Measurements from ENCODE around the gene SNF8.

SNF8 gene

DNA sequence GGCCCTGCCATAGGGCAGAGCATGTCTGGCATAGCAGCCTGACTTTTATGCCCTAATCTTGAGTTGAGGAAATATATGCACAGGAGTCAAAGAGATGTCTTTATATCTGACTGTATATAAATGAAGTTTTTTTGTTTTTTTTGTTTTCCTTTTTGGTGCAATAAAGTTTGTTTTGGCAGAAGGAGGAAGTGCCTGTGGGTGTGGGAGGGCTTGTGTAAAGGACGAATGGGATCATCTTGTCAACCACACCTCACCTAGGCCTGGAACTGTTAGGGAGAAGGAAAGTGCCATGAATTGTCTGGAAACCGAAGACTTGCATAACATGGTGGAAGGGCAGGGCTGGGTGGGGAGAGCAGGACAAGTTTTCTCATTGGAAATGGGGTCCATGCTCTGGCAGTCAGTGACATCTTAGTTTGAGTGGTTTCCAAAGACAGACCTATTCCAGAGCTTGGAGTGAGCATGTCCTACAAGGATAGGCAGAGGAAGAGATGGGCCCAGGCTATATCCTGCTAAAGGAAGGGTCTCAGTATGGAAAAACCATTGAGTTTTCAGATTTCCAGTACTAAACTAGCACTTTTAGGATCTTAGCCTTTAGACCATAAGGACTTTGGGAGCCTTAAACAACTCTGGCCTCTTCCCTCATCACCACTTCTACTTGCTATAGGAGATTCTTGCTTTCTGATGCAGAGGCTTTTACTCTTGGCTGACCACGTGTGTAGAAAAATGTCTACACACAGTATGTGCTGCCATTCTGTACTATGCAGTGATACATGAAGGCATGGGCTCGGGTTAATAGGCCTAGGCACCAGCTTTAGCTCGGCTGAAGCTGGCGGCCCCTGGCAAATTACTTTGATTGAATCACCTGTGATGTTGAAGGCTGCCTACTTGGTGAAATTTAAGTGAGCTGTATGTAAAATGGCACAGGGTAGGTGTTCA, 15.5 kb downstream of the SNF8 start:
- no peak for DNase-seq

DNA sequence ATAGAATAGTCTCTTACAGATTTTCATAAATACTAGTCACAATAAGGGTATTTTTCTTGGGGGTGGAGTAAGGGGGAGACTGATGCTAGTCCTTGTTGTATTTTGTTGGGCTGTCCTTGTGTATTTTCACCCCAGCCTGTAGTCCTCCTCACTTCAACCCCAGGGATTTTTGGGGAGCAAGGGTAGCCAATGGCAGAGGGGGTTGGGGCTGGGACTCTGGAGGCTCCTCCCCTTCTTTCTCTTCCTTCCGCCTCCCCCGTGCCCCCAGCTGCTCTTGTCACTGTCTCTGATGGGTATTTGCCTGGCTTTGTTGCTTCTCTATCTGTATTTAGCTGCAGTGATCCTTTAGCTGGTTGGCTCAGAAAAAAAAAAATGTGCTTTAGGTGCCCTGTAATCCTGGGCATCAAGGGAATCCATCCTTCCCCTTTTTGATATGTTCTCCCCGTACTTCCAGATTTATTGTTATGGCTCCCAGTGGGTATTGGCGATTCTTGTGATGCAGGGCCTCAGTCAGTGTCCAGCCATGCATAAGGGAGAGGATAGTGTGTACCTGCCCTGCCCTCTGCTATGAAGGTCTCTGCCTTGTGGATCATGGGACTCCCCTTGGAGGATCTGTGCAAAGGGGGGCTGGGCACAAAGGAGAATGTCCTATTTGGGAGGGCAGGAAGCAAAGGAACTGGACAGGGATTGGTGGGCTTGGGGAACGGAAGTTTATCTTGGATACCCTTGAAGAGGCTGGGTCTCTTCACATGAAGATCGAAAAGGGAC, 16.5 kb downstream of the SNF8 start:
- no peak for DNase-seq

DNA sequence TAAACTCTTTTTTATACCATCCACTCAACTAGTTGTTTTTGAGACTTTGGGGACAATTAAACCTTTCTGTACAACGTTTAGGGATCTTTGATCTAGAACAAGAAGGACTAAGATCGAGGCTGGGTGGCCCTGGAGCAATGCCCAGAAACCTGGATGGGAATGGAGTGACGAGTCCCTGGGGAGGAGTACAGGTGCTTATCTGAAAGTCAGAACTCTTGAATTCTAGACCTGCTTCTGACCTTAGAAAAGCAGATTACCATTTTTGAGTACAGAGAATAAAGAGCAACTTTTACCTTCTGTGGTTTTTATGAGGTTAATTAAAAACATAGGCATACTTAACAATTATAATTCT, 18.7 kb downstream of the SNF8 start:
- no peak for DNase-seq

DNA sequence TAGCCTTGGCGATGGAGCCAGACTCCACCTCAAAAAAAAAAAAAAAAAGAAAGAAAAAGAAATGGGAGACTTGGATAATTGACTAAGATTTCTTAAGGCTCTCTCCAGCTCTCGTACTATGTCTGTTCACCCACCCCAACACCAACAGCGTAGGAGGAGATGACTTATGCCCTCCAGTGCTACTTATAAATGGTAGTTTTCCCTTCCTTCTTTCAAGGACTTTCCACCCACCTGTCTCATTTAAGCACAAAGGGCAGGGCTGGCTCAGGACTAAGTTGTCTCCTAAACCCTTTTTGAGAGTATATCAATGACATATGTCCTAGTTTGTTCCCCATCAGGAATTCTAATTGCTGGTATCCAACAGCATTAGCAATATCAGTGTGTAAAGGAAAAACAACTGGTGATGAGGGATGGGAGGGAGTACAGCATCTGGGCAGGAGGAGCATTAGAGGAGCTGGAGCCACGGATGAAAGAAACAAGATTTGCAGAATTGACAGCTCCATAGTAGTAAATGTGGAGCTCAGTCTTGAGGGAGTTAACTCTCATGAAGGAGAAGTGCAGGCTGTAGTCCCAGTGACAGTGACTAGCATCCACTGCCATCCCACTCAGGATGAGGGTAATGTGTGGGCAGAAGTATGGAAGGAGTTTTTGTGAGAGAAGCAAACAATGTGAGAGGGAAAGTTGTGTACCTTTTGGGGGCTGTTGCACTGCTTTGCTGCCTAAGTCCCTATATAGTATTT, 19.2 kb downstream of the SNF8 start:
- no peak for DNase-seq

DNA sequence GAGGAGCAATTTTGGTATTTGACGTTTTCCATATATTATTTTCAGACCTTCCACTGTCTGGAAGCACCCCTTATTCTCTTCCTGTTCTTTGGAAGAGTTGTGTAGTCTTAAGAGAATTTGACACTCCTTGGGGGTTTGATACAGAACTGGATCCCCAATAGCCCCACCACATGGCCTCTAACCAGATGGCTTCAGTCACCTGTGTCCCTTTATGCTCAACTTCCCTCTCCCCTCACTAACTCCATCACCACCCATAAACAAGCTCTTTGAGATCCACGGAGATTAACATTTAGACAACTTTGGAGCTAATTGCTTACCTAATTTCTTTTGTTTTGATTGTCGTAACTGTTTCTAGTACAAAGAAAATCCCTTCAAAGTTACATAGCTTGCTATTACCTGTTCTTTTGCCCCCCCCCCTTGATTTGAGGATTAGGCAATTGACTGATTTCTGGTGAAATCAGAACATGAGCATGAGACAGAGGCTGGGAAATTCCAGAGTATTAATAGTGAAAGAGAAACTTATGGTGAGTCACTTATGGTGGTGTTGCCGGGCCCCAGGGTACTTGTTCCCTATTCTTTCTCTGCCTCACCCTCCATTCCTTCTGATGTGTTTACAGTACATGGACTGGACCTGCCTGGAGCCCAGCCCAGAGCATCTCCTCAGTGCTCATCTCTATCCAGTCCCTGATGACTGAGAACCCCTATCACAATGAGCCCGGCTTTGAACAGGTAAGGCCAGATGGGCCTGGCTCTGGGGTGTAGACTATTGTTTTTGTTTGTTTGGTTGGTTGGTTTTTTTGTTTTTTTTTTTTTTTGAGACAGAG, 29.0 kb downstream of the SNF8 start:
- DNase-seq, result no peak

DNA sequence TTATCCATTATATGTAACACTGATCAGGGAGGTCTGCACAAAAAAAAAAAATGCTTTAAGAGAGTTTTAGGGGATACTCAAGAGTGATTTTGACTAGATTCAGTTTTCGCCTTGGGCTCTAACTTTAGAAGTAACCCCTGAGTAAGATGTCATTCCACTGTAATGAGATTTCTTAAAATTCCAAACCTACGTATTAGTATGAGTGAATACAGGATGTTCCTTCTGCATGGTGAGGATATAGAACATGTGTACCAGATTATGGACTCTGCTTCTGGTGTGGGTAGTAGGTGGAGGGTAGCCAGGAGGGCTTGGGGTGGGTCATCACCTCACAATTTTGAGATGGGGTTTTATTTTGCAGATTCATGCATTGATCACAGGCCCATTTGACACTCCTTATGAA, 32.2 kb downstream of the SNF8 start:
- no peak for DNase-seq

DNA sequence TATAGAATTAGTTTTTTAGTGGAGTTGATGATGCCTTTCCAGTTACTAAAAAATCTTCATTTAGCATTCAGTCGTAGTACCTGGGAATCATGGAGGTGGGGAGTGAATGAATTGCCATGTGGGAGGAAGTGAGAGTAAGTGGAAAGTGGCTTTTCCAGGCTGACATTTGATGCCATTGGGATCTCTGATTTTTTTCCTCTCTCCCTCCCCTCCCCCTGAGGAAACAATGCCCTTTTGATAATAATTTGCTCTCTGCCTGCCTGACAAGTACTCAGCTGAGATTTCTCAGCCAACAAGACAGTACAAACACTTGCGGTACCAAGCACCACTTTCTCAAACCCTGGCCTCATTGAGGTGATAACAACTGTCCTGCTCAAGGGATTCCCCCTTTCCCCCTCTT, 34.3 kb downstream of the SNF8 start:
- no peak for DNase-seq

DNA sequence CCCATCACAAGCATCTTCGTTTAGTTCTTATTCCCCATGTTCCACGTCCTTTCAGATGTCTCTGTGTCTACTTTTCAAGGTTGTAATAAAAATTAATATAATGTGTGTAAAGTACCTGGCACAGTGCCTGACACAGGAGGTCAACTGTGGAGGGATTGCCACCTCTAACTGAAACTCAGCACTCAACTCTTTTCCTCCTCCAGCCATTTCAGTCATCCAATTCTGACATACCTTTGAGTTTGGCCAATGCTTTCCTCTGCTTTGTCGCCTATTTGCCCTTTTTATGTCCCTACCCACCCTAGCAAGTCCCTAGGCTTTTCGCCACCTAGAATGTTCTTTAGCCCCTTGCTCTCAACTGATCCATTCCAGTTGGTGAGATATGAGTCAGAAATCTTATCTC, 34.9 kb downstream of the SNF8 start:
- DNase-seq, result no peak

DNA sequence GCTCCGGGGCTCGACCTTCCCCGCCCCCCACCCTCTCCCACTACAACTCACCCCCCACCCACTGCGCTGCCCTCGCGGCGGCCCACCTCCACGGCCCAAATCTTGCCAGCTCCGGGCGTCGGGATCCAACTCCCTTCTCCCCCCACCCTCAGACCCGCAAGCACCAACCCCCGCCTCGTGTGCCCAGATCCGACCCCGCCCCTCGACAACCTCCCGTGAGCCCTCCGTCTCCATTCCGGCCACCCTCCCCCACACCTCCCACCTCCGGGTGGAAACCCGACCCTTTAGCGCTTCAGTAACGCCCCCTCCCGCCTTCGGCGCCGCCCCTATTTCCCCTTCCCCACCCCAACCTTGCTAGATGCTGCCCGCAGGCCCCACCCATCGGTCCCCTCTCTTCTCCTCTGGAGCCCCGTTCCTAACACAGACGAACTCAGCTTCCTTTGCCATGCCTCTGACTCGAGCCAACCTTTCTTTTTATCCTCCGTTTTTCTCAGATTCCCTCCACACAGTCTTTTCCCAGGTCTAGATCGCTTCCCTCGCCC, 35.7 kb downstream of the SNF8 start:
- peak; percentile 31 for DNase-seq

DNA sequence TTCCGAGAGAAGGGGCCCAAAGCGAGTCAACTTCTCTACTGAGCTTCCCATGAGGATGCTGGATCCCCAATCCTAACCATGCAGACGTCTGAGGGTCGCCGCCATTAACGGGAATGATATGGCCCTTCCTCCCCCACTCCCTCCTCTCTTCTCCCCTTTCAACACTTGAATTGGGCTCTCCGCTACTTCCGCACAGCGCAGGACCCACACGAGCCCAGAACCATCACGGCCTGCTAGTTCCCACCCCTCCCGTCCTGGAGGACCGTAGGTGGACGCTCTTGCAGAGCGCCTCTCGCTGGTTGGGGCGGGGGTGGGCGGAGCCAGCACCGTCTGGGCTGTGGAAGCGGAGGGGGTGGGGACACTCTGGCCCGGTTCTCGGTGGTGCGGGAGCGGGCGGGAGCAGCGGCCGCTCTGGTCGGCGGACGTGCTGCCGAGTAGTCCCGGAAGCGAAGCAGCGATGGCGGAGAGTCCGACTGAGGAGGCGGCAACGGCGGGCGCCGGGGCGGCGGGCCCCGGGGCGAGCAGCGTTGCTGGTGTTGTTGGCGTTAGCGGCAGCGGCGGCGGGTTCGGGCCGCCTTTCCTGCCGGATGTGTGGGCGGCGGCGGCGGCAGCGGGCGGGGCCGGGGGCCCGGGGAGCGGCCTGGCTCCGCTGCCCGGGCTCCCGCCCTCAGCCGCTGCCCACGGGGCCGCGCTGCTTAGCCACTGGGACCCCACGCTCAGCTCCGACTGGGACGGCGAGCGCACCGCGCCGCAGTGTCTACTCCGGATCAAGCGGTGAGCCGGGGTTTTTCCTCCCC, 36.4 kb downstream of the SNF8 start, which contains the start of gene UBE2Z:
UBE2Z (plus strand) TSS at position 361 of the 797 bp plus-strand sequence; CDS start at position 458, 97 bp downstream.
- peak; percentile 98 for DNase-seq

DNA sequence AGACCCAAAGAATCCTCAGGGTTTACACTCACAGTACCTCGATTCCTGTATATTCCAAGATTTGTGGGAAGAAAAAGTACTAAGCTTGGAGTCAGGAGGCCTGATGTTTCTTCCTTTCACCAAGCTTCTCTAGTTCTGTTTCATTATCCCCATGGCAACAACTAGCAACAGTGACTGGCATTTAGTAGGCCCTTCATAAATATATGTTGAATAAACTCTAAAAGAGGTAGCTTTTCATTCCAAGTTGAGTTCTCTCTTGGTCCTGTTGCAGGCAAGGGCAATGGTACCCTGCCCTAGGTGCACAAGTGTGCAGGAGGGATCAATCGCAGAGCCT, 37.0 kb downstream of the SNF8 start:
- no peak for DNase-seq

DNA sequence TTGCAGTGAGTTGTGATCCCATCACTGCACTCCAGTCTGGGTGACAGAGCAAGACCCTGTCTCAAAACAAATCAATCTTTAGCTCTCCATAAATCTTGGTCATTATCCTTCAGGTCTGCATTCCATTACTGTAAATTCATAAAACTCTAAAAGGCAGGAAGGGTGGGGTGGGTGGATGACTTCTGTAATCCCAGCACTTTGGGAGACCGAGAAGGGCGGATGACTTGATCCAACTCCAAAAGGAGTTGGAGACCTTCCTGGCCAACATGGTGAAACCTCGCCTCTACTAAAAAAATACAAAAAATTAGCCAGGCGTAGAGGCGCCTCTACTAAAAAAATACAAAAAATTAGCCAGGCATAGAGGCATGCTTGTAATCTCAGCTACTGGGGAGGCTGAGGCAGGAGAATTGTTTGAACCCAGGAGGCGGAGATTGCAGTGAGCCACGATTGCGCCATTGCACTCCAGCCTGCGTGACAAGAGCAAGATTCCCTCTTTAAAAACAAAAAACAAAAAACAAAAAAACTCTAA, 38.6 kb downstream of the SNF8 start:
- DNase-seq, result no peak

DNA sequence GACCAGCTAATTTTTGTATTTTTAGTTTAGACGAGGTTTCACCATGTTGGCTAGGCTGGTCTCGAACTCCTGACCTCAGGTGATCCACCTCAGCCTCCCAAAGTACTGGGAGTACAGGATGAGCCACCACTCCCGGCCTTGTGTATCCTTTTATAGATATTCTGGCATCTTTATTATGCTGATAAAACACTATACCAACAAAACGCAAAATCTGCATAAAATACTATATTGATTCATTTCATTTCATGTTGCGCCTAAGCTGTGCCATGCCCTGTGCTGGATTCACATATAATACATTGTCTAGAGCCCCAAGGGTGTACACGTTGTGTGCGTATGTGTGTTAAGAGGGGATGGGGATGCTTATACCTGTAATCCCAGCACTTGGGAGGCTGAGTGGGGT, 40.2 kb downstream of the SNF8 start:
- DNase-seq, result no peak

DNA sequence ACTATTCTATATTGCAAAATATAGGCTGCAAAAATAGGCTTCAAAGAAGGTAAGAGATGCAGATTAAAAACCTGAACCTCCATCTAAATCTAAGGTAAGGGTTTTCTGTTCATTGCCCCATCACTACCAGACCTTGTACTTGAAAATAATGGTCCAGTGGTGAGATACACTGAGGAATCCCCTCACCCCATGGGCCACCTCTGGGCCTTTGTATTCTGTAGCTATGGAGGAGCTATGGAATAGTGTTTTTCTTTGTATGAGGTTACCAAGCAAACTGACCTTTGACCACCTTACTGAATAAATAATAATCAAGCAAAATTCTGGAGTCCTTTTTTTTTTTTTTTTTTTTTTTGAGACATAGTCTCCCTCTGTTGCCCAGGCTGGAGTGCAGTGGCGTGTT, 41.2 kb downstream of the SNF8 start:
- DNase-seq, result no peak

DNA sequence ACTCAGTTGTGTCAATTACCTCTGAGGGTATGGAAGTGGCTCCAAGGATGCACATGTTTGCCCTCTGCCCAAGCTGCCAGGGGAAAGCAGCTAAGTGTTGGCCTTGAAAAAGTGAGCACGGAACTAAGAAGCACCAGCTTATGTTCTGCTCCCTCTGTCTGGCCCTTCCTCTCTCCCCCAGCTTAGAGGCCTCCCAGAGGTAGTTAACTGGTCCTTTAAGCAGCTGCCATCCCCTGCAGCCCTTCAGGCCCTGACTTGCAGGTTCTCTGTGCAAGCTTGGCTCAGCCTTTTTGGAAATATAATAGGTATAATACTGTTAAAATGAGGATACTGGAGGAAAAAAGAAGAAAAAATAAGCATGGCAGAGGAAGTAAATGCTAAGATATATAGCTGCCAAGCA, 43.4 kb downstream of the SNF8 start:
- no peak for DNase-seq

DNA sequence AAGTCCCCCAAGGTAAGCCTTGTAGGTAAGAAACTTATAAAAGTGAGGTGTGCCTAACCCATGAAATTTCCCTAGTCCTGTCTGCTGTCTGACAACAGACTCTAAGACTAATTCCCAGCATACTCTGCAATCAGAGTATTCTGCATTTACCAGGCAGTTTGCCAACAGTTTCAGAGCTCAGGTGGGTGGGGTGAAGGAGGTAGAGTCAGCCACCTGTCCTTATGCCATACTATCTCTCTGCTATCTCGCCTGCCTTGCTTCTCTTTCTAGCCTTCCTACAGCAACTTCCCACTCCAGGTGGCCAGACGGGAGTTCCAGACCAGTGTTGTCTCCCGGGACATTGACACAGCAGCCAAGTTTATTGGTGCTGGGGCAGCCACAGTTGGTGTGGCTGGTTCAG, 49.8 kb downstream of the SNF8 start:
- DNase-seq, result no peak

DNA sequence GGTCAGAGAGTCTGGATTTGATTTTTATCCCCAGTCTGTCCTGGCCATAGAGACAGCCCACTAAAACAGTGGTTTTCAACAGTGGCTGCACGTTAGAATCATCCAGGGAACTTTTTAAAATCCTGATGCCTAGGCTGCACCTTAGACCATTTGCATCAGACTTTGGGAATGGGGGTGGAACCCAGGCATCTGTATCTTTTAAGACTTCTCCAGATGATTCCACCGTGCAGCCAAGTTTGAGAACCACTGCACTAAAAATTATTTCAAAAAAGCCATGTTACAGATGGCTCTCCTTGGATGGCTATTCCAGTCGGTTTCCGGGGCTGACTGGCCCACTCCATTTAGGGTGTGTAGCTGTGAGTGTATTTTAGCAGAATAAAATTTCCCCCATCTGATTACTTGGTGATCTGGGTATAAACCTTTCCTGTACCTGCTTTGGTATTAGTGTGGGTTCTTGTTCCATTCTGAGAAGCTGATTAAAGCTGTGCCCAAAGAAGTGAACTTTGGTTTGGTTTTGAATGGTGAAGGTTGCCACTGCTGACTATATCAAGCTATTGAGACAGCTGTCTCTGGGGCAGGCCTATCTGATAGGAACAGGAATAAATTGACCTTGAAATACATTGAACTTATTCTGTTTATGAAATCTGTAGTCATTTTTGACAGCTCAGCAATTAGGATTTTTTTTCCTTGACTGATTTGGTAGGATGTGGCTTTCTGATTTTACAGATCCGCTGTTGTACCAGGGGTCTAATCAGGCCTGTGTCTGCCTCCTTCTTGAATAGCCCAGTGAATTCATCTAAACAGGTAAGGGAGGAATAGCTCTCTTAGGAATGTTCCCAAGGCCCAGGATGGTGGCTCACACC, 50.8 kb downstream of the SNF8 start:
- no peak for DNase-seq

DNA sequence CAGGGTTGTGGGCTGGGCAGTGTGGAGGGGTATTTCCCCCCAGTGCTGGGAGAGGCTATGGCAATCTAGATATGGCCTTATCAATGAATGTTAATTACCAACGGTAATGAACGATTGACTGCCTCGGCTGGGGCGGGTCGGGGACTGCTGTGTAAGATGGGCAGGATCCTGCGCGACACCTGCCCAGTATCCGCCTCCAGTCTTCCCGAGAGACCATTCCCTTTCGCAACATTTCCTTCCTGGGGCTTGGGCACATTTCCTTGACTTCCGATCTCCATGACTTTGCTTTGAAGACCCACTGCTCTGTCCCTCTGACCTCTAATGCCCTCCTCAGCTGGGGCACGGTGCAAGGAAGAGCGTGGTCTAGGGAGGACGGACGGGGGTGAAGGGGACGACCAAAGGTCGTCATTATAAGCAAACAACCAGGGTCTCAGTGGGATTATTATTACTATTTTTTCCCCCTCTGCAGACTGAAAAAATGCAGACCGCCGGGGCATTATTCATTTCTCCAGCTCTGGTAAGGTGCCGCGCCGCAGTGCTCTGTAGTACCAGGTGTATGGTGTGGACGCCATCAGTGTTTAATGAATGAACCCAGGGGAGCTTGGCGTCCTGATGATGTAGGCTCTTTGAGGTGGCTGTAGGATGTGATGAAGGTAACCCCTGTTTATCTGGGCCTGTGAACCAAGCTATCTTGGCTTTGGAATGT, 51.5 kb downstream of the SNF8 start:
- DNase-seq, result no peak

DNA sequence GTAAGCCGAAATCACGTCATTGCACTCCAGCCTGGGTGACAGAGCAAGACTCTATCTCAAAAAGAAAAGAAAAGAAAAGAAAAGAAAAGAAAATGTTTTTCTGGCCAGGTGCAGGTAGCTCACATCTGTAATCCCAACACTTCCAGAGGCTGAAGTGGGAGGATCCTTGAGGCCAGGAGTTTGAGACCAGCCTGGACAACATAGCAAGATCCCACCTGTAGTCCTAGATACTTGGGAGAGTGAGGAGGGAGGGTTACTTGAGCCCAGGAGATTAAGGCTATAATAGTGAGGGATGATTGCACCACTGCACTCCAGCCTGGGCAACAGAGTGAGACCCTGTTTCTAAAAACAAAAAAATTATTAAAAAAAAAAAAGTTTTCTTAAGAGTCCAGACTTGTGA, 54.6 kb downstream of the SNF8 start:
- DNase-seq, result no peak

DNA sequence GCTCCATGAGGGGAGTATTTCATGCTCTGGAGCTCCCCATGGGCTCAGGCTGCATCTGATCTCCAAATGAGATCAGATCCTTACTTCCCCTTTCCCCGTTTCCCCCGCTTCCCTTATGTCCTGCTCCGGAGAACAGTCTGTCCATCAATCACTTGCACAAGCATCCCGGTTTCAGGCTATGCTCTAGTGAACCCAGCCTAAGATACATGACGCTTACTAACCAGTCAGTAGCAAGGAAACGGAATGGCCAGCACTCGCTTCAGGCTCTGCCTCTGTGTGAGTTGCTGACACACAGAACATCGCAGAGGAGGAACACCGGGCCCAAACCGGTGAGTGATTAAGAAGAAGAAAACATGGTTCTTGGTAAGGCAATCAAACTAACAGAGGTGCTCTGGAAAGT, 61.5 kb downstream of the SNF8 start:
- DNase-seq, result no peak
